HG02852 (cell line): ENCODE results near the gene SLIT3.
"Not testable (repeated sequence)": the region's sequence is repeated elsewhere in the genome, so short reads cannot be mapped to it uniquely, and the experiment has no call there.

Source experiments
- ATAC-seq: cut with Tn5 transposase; IDR thresholded peaks from one replicate; pipeline ENCODE4 v1.9.1; 2021; ENCODE audit warnings: mild to moderate bottlenecking, moderate library complexity; ENCODE audit not compliant: unreplicated experiment

Gene SLIT3

DNA sequence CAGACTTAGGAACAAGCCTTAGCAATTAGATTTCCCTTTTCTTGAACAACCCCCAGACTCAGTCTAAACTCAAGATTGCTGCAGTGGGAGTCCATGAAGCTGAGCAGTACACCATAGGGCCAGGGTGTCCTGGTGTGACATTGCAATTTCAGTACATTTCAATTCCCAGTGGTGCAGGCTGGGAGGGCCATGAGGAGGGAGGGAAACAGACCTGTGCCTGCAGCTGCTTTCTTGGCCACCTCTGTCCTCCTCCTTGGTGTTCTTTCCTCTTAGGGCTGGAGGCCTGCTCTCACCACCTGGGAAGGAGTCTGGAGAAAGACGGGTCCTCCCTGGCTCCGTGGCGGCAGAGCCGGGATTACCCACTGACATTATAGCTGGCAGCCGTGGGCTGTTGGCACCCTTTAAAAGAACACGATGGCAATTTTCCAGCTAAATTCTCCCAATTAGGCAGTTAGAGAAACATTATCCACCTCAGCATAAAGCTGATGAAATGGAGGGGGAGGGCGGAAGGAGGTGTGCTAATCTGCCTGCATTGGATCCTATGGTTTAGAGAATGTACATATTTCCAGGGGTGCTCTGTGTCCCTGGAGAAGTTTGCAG is 186.4 kb downstream of the SLIT3 start:
- no peak for ATAC-seq

DNA sequence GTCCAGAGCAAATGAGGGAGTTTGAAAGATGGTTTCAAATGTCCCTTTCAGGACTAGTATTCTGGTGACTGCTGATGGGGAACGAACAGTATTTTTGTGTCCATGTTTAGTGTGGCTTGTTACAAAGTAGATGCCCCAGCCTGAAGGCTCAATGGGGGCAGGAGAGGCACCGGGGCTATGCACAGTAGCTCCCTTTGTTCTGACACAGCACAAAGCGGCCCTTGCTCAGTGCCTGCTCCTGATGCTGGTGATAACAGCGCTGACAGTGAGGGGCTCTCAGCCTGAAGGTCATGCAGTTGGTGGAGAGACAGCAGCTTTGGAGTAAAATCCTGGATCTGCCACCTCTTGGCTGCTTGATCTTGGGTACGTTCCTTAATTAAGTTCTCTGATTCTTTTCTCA is 188.9 kb downstream of the SLIT3 start:
- ATAC-seq = no peak

DNA sequence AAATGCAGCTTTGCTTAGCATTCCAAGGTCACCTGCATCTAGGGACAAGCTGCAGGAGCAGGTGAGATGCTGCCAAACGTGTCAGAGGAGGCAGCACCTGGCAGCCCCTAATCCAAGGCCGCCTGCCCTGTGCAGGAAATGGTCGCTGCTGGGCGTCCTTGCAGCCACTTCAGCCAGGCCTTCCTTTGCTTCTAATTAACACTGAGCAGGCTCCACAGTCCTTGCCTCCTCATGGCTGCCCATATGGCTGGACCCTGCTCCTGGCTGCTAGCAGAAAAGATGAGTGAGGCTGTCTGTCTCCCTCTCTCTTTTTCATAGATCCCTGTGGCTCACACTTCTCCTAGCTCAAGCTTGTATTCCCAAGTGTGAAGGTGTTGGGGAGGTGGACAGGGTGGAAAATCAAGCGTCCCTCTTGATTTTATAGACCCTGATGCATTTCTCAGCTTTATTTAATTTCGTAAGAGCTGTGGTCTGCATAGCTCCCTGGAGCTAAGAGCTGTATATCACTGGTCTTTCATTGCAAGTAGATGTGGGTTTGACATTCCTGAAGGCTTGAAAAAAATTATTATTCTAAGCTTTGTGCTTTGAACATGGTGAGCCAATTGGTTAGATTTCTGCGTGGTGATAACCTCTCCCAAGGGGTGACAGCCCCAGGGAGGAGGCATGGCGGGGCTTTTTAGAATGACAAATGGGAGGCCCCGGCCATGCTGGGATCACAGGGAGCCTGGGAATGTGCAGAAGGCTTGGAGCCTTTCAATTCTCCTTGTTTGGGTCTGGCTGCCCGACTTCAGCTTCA is 193.8 kb downstream of the SLIT3 start:
- no peak for ATAC-seq

DNA sequence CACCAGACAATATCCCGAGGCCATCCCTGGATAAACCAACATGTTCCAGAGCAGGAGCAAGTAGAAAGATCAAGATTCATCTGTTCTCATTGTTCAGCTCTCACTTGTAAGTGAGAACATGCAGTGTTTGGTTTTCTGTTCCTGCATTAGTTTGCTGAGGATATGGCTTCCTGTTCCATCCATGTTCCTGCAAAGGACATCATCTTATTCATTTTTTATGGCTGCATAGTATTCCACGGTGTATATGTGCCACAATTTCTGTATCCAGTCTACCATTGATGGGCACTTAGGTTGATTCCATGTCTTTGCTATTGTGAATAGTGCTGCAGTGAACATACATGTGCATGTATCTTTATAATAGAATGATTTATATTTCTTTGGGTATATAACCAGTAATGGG is 195.4 kb downstream of the SLIT3 start:
- not testable (repeated sequence) for ATAC-seq

DNA sequence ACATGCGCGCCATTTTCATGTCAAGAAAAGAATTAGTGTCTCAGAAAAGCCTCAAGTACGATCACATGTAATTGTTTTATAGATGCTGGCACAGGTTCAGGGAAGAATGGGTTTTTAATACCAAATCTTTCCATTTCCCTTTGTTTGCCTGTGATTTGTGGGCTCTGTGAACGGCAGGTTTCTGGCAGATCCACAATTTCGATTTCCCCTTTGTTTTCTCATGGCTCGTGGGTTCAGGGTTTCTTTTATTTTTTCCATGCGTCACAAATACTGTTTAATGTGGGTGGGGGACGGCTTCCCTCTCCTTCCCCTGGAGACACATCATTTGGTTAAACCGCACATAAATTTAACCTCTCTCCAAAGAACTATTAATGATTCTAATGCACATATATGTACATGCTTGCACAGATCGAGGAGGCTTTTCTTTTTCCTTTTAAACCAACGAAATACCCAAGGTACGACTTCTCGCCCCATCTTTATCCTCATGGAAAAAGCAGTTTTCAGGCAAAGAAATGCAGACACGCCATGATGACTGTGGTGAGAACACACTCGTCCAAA is 195.9 kb downstream of the SLIT3 start:
- no peak for ATAC-seq

DNA sequence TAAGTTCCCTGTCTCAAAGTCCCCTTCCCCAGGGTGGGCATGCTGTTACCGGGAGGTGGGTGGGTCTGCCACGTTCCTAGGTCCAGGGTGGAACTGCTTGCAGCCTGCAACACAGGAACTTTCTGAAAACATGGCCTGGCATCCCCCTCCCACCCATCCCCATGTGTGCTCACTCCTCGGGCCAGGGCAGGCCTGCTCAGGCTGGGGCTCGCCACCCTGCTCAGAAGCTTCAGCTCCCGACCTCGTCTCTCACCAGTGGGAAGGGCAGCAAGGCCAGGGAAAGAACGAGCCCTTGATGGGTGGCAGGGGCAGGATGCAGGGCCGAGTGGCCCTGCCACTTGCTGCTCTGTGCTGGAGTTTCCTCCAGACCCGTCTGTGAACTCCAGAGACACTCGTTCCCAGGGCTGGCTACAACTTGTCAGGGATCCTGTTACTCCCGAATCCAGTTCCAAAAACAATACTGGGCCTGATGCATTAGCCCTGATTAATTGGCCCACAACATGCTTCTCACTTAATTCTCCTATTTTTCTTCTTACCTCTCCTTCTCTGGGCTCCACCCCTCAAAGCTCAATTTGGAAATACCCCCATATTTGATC is 197.3 kb downstream of the SLIT3 start:
- ATAC-seq = no peak

DNA sequence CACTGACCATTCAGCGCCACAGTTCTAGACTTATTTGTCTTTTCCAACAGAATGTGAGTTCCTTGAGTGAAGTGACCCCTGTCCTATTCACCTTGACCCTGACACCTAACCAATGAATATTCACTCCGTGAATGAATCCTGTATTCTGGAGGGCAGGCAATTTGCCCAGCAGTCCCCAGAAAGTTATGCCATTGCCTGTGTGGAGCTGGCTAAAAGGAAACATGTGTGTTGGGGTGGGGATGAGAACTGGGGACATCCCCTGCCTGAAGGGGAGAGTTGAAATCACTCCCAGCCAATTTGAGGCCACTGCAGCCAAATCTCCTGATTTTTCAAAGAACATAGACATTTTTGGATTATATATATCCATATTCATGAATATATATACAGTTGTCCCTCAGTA is 199.0 kb downstream of the SLIT3 start:
- no peak for ATAC-seq

DNA sequence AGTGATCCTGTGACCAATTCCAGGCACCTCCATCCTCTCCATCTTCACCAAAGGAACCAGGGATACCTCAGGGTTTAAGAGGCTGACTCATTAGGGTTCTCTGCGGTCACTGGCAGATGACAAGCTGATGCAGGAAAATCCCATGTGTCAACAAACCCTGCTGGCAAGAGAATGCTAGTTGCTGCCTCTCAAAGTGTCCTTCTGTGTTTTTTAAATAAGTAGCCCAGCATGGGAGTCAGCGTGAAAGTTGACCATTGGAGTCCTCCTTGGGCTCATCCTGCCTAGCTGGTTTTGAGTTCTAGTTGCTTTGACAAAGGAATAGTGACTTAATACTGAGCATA is 200.2 kb downstream of the SLIT3 start:
- no peak for ATAC-seq

DNA sequence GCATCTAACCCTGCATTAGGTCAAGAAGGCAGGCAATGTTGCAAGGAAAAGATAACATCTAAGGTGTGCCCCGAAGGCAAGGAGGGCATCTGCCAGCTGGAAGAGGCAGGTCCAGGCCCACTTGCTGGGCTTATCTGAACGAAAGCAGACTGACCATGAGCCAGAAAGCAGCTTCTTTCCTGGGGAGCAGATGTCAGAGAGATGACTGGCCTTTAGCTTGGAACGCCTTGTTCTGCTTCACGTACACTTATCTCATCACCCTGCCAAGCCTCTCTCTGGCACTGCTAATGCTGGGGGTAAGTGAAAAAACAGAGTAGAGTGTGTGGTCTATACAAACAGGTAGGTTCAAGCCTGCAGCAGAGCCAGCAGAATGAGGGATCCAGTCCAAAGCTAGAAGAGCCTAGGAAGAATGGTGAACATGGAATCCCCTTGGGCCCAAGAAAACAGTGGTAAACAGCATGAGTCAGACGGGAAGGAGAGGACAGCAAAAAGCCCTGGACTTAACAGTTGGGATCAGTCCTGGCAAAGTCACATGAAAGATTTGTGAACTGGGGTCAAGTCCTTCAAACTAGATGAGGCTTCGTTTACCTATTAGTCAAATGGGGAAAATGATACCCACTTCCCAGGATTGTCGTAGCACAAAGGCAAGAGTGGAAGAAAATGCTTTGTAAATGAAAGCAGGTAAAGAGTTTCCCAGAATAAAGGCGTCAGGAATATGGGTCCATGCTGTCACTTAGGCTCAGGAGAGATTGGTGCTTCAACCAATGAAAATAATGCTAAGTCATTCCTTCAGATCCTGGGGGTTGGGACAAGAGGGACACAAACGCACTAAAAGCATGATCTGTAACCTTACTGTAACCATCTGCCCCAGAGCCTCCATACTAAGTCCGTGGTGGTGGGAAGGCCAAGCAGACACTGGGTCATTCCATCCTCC is 200.9 kb downstream of the SLIT3 start:
- ATAC-seq = no peak

DNA sequence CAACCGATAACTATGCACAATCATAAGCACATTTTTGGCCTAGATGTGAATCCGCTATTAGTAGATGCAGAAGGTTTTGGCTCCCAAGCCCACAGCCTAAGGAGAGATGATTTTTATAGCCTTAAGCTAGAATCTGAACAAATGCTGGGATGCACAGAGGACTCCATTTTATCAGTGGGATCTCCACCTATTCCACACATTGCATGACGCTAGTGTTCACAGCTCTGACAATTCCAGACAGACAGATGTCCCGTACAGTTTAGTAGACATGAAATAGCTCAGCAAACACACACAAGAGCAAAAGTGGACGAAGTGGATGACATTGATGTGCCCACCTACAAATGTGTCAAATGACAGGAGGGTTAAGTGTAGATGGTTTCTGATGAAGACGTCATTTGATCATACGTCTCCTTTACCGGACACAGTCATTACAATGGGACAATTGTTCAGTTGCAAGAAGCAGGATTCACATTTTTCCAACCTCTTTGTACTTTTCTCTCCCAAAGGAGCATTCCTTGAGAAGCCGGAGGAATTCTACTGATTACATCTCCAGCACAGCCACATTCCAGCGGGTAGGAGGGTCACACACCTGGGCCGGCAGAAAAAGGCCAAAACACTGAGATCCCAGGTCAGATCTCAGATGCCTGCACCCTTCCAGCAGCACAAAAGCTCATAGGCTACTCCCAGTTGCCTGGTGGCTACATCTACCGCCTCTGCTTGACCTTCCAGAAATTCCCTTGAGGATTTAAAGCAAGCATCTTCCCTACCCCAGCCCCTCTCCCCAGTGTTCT is 202.4 kb downstream of the SLIT3 start:
- no peak for ATAC-seq

DNA sequence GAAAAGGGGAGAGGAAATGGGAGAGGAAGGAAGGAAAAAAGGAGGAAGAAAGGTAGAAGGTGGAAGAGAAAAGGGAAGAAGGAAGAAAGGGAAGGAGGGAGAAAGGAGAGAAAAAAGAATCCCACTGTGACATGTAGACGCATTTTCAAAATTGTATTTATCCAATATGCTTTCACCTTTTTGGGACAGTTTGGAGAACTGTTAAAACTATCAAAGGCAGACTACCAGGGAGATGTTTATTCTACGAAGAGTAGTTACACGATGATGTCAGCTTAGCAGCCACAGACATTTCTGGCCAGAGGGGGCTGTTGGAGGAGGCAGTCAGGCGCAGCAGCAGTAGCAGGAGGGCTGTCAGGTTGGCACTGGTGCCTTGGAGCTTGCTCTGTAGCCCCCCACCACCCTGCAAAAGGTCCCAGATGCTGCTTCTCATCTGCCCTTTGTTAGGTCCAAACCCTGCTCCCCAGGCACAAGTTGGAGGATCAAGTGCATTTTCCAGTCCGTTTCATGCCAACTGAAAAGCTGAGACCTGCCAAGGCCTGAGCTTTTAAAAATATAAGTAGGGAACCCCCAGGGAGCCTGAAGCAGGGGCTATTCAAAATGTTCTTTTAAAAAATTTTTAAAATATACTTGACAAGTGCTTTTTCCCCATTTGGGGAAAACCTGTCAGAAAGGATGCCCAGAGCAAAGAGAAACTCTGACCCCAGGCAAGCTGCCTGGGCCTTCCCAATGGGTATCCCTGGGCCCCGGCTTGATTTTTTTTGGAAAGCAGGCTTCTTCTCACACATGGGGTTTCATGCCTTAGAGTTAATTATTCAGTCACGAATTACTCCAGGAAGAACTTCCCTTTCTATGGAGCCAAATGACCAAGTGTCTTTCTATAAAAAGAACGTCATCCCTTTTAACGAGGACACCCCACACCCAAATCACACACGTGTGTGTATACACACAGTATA is 203.3 kb downstream of the SLIT3 start:
- ATAC-seq = no peak

DNA sequence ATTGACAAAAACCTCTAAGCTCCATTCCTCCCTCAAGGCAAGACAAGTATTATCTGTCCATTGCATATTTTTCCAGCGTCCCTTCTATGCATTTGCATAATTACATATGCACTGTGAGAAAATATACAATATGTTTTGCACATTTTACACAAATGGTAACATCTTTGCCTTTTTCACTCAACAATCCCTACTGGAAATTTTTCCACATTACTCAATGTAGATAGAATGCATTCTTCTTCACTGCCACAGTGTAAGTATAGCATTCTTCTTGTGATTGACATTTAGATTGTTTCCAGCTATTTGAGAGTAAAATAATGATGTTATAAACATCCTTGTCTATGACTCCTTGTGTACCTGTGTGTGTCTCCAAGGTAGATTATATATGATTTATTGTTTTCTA is 205.0 kb downstream of the SLIT3 start:
- ATAC-seq = no peak

DNA sequence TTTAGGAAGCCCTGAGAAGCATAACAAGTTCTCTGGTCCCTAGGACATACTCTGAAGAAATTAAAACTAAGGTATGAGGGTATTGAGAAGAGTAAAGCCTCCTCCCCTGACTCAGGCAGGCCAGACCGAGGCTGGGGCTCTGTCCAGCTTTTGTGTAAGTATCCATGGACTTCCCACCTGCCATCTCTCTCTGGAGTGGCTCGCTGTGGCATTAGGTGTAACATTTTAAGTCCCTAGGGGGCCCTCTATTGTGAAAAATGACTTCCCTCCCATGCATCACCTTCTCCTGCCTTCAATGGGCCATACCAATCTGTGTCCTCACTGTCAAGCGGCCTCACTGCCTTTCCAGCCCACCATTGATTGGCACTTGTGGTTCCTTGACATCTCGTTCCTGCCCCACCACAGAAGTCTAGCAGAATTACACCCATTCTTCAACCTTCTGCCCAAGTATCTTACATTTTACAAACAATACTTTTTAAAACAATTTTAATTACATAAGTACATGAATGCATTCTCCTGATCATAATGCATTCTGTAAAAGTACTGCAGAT is 205.5 kb downstream of the SLIT3 start:
- no peak for ATAC-seq

DNA sequence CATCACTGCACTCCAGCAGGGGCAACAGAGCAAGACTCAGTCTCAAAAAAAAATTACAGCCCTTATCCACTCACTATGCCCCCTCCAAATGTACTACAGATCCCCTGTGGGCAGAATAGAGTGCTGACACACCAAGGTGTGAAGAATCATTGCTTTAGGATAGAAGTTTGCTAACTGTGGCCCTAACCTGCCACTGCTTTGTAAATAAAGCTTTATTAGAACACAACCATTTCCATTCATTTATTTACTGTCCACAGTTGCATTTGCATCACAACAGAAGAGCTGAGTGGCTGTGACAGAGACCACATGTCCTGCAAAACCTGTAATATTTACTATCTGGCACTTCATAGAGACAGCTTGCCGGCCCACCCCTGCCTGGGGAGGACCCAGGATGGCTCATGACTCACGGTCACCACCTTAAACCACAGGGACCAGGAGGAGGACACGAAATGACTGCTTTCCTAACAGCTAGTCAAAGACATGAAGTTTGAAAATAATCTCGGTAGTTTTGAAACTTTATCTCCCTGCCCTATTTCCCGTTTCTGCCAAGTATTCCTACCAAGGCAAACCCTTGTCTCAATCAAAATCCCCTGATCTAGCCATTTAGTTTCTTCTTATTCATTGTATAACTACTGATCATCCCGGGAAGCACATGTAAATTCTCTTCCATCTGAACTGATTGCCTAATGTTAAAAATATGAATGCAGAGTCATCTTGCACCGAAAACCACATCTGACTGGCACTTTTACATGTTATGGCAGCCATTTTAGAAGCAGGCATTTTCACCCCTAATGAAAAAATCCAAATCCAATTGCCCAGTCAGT is 206.1 kb downstream of the SLIT3 start:
- ATAC-seq = no peak

DNA sequence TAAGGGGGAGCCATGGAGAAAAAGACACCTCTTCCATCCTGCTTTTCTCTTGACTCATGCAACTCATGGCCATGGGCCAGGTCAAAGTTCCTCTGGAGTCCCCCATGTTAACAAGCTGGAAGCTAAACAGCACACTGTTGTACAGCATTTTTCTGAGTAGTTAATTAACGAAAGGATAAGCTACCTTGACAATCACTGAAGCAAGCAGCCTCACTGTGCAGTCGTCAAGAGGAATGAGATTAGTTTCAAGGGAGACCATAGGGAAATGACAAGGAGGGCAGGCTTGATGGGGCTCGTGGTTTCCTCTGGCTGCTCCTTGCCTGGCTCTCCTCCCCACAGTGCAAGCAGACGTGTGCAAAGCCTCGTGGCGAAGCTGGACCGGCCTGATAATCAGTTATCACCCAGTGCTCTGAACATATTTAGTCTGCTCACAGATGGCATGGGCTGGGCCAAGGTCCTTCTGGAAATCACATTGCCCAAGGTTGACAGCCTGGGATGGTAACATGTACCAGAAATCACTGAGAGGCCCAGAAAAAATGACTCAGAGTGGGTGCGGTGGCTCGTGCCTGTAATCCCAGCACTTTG is 209.5 kb downstream of the SLIT3 start:
- ATAC-seq = no peak

DNA sequence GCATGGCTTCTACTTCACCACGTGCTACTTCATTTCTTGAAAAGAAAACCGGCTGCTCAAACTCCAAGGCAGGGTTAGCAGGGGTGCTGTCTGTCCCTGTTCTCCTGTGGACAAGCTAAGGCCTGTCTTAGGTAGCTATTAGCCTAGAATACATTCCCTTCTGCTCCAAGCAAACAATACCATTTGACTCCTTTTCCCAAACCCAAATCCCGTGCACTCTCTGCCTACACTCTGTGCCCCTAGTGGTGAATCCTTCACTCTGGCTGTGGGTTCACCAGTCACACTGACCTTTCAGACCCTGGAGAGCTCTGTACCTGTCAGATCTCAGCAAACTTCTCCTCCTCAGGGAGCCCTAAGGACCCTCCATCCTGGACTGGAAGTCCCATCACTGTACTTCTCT is 211.6 kb downstream of the SLIT3 start:
- ATAC-seq = no peak

DNA sequence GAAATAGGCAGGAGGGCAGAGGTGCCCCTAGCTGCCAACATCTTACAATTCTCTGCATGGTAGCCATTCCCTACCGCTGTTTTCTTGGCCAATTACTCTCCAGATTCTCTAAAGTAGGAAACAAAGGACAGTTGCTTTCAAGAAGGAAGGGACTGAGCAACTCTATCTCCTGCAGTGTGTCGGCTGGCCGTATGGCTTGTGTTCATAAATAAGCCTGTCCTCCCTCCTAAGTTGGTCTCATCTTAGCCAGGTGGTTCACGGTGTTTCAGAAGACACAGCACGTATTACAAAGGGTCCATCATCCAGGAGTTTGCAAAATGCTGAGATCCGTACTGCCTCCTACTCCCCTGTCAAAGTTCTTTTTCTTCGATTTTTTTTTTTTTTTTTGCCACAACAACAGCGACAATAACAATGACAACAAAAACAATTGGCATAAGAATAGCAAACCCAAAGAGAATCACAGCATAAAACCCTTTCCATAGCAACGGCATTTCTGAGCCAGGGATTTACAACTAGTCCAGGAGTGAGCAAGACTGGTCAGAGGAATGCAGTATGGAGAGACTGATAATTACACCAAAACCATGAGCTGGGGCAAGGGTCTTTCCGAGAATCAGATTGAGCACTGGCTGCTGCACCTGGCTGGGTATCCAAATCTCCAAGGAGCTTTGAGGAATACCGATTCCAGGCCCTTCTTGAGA is 212.8 kb downstream of the SLIT3 start:
- ATAC-seq = no peak
